ENCODE data around the gene SPON1. TPM values are rescaled to one million over a fixed set of nuclear protein-coding genes. Genes with fewer than 3 reads are reported as not detected.
"Not testable (repeated sequence)": the region's sequence is repeated elsewhere in the genome, so short reads cannot be mapped to it uniquely, and the experiment has no call there.

Gene SPON1
- total RNA-seq, 2 donors from 2014 or later, result 0.19 TPM; not detected in 1

DNA sequence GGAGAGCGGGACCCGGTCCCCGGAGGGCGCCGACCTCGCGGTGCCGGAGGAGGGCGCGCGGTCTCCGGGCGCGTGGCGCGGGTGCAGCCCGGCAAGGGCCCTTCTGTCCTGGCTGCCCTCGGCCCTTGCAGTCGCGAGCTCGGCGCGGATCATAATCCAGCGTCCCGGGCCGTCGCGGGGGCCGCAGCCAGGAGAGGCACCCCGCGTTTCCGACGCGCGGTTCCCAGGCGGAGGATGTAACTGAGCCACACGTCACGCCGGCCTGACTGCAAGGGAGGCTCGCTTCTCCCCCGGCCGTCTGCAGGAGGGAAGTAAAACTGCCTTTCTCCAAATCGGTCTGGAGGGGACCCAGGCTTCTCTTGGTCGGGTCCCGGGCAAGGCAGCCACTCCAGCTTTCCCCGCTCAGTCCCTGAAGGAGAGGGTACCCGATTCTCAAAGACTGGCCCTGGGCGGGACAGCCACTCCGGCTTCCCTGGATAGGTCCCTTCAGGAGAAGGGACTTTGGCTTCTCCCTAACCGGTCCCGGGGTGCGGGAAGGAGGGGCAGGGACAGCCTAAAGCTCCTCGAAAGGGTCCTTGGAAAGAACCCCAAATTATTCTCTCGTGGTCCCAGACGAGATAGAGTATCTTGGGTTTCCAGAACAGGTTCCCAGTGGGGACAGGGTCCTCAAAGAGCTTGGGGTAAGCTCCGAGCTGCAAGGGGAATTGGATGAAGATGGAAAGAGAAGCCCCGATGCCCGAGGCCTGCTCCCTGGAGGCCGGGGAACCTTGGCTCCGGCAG, 836 bp downstream of the SPON1 start:
- H3K27ac Mint-ChIP-seq, result no peak overlapping the region
- ATAC-seq (peak; percentile 34 to 55), DNase-seq (ENCODE audit: low spot score in 2 of 2) (peak in 1 of 2 donors; percentile 12)
- no peaks in the 10 kb centered on the region for H3K9me3 Mint-ChIP-seq
- peaks cover 0 to 5% of the 10 kb centered on the region in 2 donors for H3K36me3 Mint-ChIP-seq

DNA sequence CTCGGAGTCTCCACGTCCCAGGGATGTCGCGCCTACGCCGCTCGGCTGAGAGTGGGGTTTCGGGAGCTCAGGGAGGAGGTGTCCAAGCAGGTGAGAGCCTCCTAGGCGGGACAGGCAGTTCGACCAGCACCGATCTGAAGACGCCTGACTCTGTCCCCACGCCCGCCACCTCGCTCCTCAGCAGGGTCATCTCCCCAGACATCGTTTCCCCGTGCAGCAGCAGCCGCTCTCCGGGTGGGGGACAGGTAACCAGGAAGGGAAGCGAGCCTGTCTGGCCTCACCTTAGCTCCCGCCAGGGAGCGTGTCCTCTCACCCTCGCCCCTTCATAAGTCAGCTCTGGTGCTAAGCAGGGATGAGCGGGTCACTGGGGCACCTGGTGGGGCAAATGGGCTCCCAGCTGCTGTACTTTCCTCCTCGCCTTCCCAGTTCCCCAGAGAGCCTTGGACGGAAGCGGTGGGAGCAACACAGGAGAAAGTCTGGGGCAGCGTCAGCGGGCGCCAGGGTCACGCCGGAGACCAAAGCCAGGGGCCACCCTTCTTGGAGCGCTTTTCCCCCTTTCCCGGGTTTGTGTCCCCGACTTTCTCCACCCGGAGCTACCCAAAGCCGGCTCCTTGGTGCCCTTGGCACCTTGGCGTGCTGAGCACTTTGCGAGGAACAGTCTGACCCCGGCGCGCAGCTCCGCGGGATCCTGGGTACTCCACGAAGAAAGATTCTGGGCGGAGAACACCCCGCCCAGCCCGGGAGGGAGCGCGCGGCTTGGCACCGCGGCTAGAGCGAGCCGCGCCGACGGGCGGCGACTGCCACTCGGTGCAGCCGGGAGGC, 1.6 kb downstream of the SPON1 start:
- Mint-ChIP-seq H3K9me3 (no peaks in the 10 kb centered on the region), H3K27ac (no peak overlapping the region), H3K36me3 (peaks cover 0 to 5% of the 10 kb centered on the region in 2 donors)
- peak in 1 of 2 donors; percentile 24 for ATAC-seq
- peak in 1 of 2 donors; percentile 15 for DNase-seq (ENCODE audit: low spot score in 2 of 2)

DNA sequence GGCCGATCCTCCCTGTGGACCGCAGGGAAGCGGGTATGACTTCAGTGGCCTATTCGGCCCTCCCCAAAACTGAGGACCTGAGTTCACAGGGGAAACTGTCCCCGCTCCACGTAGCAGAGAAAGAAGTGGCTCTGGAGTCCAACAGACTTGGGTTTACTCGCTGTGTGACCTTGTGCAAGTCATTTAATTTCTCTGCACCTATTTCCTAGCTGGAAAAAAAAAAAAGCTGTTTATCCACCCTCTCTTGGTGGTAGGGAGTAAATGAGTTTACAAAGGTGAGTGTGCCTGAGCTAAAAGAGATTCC, 2.2 kb downstream of the SPON1 start:
- Mint-ChIP-seq H3K27ac (no peak overlapping the region), H3K36me3 (peaks cover 0 to 5% of the 10 kb centered on the region in 2 donors), H3K9me3 (no peaks in the 10 kb centered on the region)
- no peak for ATAC-seq
- DNase-seq (ENCODE audit: low spot score in 2 of 2), result no peak

DNA sequence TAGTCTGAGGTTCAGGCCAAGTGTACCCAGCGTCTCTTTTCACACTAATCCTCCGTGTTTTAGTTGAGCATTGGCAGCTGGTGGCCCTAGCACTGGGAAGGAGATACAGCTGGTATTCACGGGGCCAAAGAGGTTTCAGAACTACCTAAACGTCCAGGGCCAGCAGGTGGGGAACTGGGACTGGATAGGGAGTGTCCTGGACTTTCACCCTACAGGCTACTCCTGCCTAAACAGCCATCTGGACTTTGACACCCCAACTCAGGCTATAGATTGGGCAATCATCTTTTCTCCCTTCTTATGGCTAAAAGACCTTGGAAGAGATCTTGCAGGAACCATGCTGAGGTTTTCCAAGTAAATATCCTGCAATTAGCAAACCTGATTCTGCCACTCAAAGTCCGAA, 2.8 kb downstream of the SPON1 start:
- no peak for DNase-seq (ENCODE audit: low spot score in 2 of 2)
- Mint-ChIP-seq H3K9me3 (no peaks in the 10 kb centered on the region), H3K36me3 (peaks cover 0 to 5% of the 10 kb centered on the region in 2 donors), H3K27ac (no peak overlapping the region)
- no peak for ATAC-seq

DNA sequence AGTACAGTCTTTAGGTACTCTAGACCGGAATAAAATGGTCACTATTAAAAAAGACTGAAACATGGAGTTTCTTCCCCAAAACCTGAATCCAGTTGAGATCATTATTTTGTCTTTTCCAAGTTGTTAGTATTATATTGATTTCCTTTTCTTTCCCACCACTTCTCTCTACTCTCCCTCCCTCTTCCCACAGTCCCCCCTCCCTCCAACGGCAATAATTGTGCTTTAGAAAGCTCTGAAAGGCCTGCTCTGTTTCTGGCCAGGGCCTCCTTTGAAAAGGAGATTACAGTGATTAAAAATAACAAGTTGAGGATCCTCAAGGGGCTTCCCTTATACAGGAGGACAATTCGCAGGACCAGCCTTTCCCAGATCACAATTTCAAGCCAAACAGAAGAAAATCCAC, 3.5 kb downstream of the SPON1 start:
- no peak for DNase-seq (ENCODE audit: low spot score in 2 of 2)
- no peak for ATAC-seq
- H3K27ac Mint-ChIP-seq, result no peak overlapping the region
- no peaks in the 10 kb centered on the region for H3K9me3 Mint-ChIP-seq
- H3K36me3 Mint-ChIP-seq, result peaks cover 0 to 5% of the 10 kb centered on the region in 2 donors

DNA sequence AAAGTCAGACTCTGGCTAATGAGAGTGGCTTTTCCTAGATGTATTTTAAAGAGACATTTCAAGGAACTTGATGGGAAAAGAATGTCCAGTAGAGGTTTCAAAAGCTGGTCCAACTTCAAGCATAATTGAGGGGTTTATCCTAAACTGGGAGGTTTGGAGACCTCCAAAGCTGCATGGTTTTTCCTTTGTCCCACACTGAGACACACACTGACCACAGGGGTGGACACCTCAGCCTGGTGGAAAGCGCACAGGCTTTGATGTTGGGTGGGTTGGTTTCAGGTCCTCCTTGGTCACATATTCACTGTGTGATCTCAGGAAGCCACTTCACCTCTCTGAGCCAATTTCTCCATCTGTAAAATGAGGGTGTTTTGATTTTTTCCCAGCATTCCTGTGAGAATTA, 4.0 kb downstream of the SPON1 start:
- ATAC-seq (no peak), DNase-seq (ENCODE audit: low spot score in 2 of 2) (no peak)
- Mint-ChIP-seq H3K9me3 (no peaks in the 10 kb centered on the region), H3K36me3 (peaks cover 0 to 5% of the 10 kb centered on the region in 2 donors), H3K27ac (no peak overlapping the region)

DNA sequence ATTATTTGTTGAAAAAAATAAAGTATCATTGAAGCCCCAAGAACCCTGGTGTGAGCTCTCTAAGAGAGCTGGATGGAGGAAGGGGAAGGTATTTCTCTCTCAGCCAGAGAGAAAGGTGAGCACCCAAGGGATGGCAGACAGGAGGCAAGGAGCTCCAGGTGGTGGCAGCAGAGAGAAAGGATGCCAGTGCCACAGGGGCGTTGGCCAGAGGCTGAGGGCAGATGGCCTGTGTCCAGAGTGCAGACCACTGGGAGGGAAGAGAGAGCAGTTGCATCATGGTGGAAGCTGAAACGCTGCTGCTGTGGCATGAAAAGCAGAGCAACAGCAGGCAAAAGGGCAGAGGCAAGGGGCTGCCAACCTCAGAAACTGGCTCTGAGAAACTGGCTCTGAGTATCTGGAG, 8.5 kb downstream of the SPON1 start:
- DNase-seq (ENCODE audit: low spot score in 2 of 2) (no peak), ATAC-seq (no peak)
- Mint-ChIP-seq H3K9me3 (no peaks in the 10 kb centered on the region), H3K36me3 (no peaks in the 10 kb centered on the region), H3K27ac (no peak overlapping the region)

DNA sequence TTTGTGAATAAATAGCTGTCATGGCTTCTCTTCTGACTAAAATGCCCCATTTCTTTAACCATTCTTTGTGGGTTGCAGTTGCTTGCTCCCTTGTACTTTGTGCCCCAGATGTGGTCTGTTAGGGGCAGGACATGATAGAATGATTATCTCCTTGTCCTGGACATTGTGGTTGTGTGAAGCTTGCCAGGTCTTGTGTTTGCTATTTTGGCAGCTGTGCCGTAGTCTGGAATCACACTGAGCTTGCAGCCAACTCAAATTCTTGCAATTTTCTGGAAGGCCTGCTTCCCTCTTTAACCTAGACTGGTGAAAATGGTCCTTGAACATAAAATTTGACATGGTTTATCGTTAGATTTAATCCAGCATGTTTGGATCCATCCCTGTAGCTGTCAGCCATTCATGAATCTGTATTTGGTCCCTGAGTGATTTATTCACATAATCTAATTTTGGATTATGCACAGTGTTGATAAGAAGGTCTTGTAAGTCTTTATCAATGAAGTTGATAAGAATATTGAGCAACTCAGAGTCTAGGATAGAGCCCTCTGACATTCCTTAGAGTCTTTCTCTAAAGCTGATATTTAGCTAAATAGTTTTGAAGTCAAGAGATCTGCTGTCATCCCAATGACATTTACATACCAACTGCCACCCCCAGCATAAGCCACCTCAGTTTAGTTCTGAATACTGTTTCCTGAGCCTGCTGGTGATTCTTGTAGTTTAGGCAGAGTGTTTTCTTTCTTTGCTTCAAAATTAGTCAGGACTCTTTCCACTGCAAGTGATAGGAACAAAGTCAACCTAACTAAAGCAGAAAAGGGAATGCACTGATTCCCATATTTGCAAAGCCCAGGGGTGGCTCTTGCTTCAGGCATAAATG, 9.8 kb downstream of the SPON1 start:
- H3K27ac Mint-ChIP-seq, result peak overlapping the region in 1 of 2 donors; percentile 13
- ATAC-seq, result peak; percentile 61 to 81
- no peaks in the 10 kb centered on the region for H3K9me3 Mint-ChIP-seq
- DNase-seq (ENCODE audit: low spot score in 2 of 2), result no peak
- no peaks in the 10 kb centered on the region for H3K36me3 Mint-ChIP-seq

DNA sequence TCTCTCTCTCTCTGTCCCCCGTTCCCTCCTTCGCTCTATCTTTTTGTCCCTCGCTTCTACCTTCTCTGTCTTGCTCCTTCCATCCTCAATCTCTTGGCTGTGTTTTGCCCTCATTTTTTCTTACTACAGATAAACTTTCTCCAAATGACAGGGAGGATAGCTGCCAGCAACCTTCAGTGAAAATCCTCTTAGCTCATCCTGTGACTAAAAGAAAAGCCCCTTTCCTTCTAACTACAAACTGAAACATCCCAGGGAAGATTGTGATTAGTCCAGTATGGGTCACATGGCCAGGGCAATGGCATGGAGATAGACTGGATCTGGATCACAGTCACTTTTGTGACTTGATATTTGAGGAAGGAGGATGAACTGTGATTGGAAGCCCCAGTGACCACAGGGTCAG, 10.4 kb downstream of the SPON1 start:
- Mint-ChIP-seq H3K9me3 (no peaks in the 10 kb centered on the region), H3K36me3 (no peaks in the 10 kb centered on the region), H3K27ac (peak overlapping the region in 1 of 2 donors; percentile 13)
- no peak for DNase-seq (ENCODE audit: low spot score in 2 of 2)
- ATAC-seq, result peak; percentile 51 to 52

DNA sequence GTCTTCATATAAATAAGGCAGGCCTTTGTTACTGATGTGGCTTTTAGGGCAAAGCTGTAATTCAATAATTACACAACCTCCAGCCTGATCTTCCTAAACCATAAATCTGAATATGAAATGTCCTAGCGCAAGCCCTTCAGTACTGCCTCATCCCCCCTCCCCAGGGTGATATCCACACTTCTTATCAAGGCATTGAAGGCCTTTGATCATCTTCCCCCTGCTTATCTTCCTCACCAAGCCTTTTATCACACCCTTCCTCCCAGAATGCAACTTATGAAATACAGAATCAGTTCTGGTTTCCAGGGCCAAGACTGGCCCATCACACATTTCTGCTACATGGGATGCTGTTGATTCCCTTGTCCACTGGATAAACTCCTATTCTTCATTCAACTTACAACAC, 12.1 kb downstream of the SPON1 start:
- no peaks in the 10 kb centered on the region for H3K36me3 Mint-ChIP-seq
- no peaks in the 10 kb centered on the region for H3K9me3 Mint-ChIP-seq
- DNase-seq (ENCODE audit: low spot score in 2 of 2) (no peak), ATAC-seq (no peak)
- no peak overlapping the region for H3K27ac Mint-ChIP-seq

DNA sequence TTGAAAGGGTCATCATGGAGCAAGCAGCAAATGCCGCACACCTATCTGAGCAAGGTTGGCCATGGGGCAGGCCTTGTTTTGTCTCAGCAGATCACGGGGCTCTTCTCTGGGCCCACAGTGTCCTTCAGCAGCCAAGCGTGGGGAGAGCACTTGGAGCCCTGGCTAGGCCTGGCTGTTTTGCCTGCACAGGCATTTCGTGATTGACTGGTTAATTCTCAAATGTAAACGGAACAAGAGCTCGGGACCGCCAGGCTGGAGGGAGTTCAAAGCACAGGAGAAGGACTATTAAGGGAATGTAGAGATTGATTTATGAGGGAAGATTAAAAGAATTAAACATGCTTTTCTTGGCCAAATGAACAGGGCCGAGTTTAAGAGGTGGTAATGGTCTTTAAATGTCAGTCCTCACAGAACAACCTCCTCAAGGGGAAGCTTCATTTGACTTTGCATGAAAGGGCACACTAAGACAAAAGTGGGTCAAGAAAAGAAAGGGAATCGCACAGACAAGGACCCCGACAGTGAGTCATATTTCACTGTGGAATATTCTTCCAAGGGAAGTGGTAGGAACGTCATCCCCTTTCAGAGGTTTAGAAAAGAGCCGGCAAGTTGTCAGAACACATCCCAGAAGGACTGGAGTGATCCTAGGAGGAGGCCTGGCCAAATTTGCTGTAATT, 20.7 kb downstream of the SPON1 start:
- ATAC-seq (no peak), DNase-seq (ENCODE audit: low spot score in 2 of 2) (no peak)
- no peaks in the 10 kb centered on the region for H3K9me3 Mint-ChIP-seq
- no peaks in the 10 kb centered on the region for H3K36me3 Mint-ChIP-seq
- no peak overlapping the region for H3K27ac Mint-ChIP-seq

DNA sequence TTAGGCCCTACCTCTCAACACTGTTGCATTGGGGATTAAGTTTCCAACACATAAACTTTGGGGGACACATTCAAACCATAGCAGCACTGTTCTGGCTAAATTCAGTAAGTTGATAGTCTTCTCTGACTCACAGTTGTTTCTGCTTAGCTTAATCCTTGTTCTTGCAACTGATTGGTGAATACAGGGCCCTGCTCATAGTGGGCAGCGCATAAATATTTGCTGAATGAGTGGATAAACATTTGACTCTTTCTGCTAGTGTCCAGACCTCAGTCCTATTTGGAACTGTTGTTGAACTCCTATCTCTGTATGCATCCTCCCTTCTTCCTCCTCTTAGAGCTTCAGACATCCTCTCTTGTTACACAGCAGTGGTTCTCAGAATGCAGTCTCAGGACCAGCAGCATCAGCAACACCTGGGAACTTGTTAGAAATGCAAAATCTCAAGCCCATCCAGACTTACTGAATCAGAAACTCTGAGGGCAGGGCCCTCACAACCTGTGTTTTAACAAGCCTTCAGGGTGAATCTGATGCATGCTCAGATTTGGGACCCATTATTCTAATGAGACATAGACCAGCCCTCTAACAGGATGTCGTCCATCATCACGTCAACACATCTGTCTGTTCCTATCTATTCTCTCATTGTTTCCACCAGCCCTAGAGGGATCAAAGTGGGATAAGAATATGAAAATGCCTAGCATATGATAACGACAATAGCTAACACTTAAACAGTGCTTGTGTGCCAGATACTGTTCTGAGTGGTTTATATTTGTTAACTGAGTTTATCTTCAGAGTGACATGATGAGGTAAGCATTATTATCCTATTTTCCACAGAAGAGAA, 22.3 kb downstream of the SPON1 start:
- H3K9me3 Mint-ChIP-seq, result no peaks in the 10 kb centered on the region
- no peak for ATAC-seq

DNA sequence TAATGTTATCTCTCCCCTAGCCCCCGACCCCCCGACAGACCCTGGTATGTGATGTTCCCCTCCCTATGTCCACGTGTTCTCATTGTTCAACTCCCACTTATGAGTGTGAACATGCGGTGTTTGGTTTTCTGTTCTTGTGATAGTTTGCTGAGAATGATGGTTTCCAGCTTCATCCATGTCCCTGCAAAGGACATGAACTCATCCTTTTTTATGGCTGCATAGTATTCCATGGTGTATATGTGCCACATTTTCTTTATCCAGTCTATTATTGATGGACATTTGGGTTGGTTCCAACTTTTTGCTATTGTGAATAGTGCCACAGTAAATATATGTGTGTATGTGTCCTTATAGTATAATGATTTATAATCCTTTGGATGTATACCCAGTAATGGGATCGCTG, 24.2 kb downstream of the SPON1 start:
- not testable (repeated sequence) for DNase-seq (ENCODE audit: low spot score in 2 of 2); H3K27ac Mint-ChIP-seq; H3K9me3 Mint-ChIP-seq; H3K36me3 Mint-ChIP-seq; ATAC-seq

More for the DNA sequence above, 22.3 kb downstream of the SPON1 start:
- H3K27ac Mint-ChIP-seq, result no peak overlapping the region
- no peak for DNase-seq (ENCODE audit: low spot score in 2 of 2)
- no peaks in the 10 kb centered on the region for H3K36me3 Mint-ChIP-seq

DNA sequence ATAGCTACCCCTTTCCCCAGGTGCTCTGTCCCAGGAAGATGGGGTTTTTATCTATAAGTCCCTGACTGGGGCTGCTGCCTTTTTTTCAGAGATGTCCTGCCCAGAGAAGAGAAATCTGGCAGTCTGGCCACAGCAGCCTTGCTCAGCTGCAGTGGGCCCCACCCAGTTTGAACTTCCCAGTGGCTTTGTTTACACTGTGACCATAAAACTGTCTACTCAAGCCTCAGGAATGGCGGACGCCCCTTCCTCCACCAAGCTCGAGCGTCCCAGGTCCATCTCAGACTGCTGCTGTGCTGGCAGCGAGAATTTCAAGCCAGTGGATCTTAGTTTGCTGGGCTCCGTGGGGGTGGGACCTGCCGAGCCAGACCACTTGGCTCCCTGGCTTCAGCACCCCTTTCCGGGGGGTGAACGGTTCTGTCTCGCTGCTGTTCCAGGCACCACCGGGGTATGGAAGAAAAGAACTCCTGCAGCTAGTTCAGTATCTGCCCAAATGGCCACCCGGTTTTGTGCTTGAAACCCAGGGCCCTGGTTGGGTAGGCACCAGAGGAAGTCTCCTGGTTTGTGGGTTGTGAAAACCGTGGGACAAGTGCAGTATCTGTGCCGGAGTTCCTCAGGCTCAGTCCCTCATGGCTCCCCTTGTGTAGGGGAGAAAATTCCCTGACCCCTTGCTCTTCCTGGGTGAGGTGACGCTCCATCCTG, 29.8 kb downstream of the SPON1 start:
- H3K36me3 Mint-ChIP-seq; H3K27ac Mint-ChIP-seq; ATAC-seq; DNase-seq (ENCODE audit: low spot score in 2 of 2); H3K9me3 Mint-ChIP-seq: not testable (repeated sequence)

DNA sequence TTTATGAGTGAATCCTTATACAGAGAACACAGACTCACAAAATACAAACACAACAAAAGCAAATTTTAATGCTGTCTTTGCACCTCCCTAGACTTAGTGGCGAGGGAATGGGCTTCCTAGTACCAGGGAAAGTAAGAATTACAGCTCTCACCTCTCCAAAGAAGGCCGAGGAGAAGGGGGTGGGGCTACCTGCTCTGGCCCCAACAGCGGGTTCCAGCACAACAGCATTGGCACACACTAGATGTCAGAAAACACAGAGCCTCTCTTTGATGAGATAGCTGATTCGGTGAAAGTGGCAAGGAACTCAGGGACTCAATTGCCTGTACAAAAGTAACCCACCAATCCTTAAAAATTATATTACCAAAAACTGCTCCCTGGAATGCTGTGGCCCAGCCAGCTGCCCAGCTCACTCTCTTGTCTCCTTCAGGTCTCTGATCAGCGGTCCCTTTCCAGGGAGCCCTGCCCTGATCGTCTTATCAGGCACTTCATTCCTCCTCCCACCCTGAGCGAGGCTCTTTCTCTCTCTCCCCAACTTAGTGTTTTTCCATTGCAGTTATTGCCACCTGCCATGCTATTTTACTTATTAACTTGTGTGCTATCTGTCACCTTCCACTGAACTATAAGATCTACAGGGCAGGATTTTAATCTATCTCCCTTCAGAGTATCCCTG, 30.7 kb downstream of the SPON1 start:
- H3K27ac Mint-ChIP-seq, result no peak overlapping the region
- H3K9me3 Mint-ChIP-seq, result no peaks in the 10 kb centered on the region
- DNase-seq (ENCODE audit: low spot score in 2 of 2) (no peak), ATAC-seq (no peak)
- H3K36me3 Mint-ChIP-seq, result no peaks in the 10 kb centered on the region

All from activated naive CD4-positive, alpha-beta T cell treated with anti-CD3 and anti-CD28 coated beads, Interleukin-2, amount 50 U/mL, for 72 hours (primary cell).